Chondrocyte (in vitro differentiated cells): ENCODE results near the gene LARGE1. TPM values are rescaled to one million over a fixed set of nuclear protein-coding genes. Genes with fewer than 3 reads are reported as not detected.

Experiments
- DNase-seq: peaks from one replicate; pipeline ENCODE4 v3.0.0; 2021; ENCODE audit warnings: mixed read lengths, low spot score
- H3K27ac Mint-ChIP-seq: one replicate; pipeline ENCODE4 v1.8.0; 2021; ENCODE audit warnings: mild to moderate bottlenecking, moderate library complexity, mixed read lengths; ENCODE audit not compliant: unreplicated experiment
- H3K27me3 Mint-ChIP-seq: 2 replicates; pipeline ENCODE4 v1.8.0; 2021; ENCODE audit warnings: low read depth, mixed read lengths
- H3K36me3 Mint-ChIP-seq: 2 replicates; pipeline ENCODE4 v1.8.0; 2021; ENCODE audit warnings: low read depth, mixed read lengths
- H3K4me1 Mint-ChIP-seq: 2 replicates; pipeline ENCODE4 v1.8.0; 2021; ENCODE audit warnings: low read depth, mild to moderate bottlenecking, mixed read lengths
- H3K4me3 Mint-ChIP-seq: one replicate; pipeline ENCODE4 v1.8.0; 2021; ENCODE audit warnings: mild to moderate bottlenecking, moderate library complexity, mixed read lengths; ENCODE audit not compliant: unreplicated experiment
- H3K9me3 Mint-ChIP-seq: 2 replicates; pipeline ENCODE4 v1.8.0; 2021; ENCODE audit warnings: low read depth, mixed read lengths
- CTCF ChIP-seq: fragments of 200-600 bp; sonication (generic); IDR thresholded peaks from 2 replicates; pipeline ENCODE4 v1.5.0; 2021; ENCODE audit warnings: antibody characterized with exemption, mild to moderate bottlenecking, moderate library complexity
- total RNA-seq: library from RNA; stranded (reverse); gene quantifications from 3 replicates; pipeline ENCODE4 v1.2.1, GENCODE V29; 2021

The LARGE1 gene
- total RNA-seq, 1 donor from 2014 or later: 21.3 TPM

- DNase-seq: no peak
- Mint-ChIP-seq H3K9me3 (no peaks in the 10 kb centered on the region), H3K27me3 (no peaks in the 10 kb centered on the region), H3K4me3 (no peak overlapping the region), H3K27ac (no peak overlapping the region), H3K4me1 (peaks cover 18% of the 10 kb centered on the region), H3K36me3 (no peaks in the 10 kb centered on the region)
- TF ChIP-seq CTCF: no peak
Measured at GRCh38 chr22:33895444-33895843, 24.8 kb downstream of the LARGE1 start.

GRCh38 chr22:33894515-33894914 lies 25.8 kb downstream of the LARGE1 start:
- no peak for TF ChIP-seq CTCF
- Mint-ChIP-seq H3K4me1 (peaks cover 10% of the 10 kb centered on the region), H3K36me3 (no peaks in the 10 kb centered on the region), H3K9me3 (no peaks in the 10 kb centered on the region), H3K27me3 (no peaks in the 10 kb centered on the region), H3K27ac (no peak overlapping the region), H3K4me3 (no peak overlapping the region)
- DNase-seq: no peak

GRCh38 chr22:33894036-33894435 lies 26.2 kb downstream of the LARGE1 start:
- no peaks in the 10 kb centered on the region for H3K27me3 Mint-ChIP-seq
- H3K4me3 Mint-ChIP-seq: no peak overlapping the region
- TF ChIP-seq CTCF: no peak
- H3K27ac Mint-ChIP-seq: no peak overlapping the region
- no peak for DNase-seq
- no peaks in the 10 kb centered on the region for H3K36me3 Mint-ChIP-seq
- no peaks in the 10 kb centered on the region for H3K9me3 Mint-ChIP-seq
- H3K4me1 Mint-ChIP-seq: peaks cover 9% of the 10 kb centered on the region

- H3K4me1 Mint-ChIP-seq: peaks cover 9% of the 10 kb centered on the region
- H3K4me3 Mint-ChIP-seq: no peak overlapping the region
- no peak for TF ChIP-seq CTCF
- no peak for DNase-seq
- H3K27me3 Mint-ChIP-seq: no peaks in the 10 kb centered on the region
- H3K27ac Mint-ChIP-seq: no peak overlapping the region
- no peaks in the 10 kb centered on the region for H3K36me3 Mint-ChIP-seq
- H3K9me3 Mint-ChIP-seq: no peaks in the 10 kb centered on the region
Measured at GRCh38 chr22:33893512-33893911, 26.8 kb downstream of the LARGE1 start.

GRCh38 chr22:33891992-33892391 lies 28.3 kb downstream of the LARGE1 start:
- Mint-ChIP-seq H3K27ac (no peak overlapping the region), H3K9me3 (no peaks in the 10 kb centered on the region), H3K27me3 (no peaks in the 10 kb centered on the region), H3K4me3 (no peak overlapping the region), H3K36me3 (no peaks in the 10 kb centered on the region), H3K4me1 (peaks cover 5% of the 10 kb centered on the region)
- TF ChIP-seq CTCF: no peak
- no peak for DNase-seq
